Activated T-helper 1 cell treated with anti-CD3 and anti-CD28 coated beads, Interleukin-2, amount 50 U/mL, for 16 hours (primary cell): Measurements from ENCODE around the gene AQP7.
"Not testable (repeated sequence)": the region's sequence is repeated elsewhere in the genome, so short reads cannot be mapped to it uniquely, and the experiment has no call there.

Experiments used
- DNase-seq, 2 donors: peaks; one replicate each; pipeline ENCODE4 v3.0.0-alpha.2; 2020; ENCODE audit warnings: low read depth in 1 of 2, low spot score in 1 of 2

The AQP7 gene

DNA sequence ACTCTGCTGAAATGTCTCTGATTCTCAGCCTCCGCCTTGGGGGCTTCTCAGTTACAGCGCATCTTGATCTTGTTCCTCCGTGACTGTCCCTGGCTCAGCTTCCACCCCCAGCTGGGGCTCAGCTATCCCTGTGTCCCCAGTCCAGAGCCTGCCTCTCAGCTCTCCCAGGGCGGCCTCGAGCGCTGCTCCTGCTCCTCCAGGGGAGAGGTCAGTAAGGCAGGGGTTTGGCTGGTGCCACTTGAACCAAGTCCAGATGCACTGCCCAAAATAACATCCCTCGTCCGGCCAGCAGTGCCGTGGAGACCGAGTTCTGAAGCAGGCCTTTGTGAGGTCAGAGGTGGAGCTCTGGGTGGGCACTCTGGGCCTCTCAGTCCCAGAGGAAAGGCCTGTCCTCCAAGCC is at the start of gene AQP7:
Gene AQP7 (minus strand): TSS at position 198 of the 400 bp plus-strand sequence. CDS start 1,306 bp downstream, outside the sequence.
- DNase-seq = not testable (repeated sequence)

DNA sequence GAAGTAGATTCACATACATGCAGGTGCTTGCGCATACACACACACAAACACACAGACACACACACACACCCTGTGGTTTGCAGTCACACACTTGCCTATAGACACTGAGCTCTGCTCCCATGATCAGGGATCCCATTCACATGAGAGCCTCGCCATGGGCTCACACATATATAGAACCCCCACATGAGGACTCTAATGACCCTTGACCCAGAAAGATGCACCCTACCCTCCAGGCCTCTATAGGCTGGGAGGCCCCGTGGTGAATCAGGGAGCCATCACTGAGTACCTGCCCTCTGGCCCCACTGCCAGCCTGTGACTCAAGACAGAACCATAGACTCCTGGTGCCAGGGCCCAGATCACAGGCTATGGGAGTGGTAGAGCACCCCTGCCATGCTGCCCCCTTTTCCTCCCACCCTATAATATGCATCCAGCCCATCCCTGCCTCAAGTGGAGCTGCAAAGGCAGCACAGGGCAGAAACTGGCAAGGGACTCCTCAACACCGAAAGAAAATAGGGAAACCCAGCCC is 48.3 kb upstream of the AQP7 start:
- no peak for DNase-seq

DNA sequence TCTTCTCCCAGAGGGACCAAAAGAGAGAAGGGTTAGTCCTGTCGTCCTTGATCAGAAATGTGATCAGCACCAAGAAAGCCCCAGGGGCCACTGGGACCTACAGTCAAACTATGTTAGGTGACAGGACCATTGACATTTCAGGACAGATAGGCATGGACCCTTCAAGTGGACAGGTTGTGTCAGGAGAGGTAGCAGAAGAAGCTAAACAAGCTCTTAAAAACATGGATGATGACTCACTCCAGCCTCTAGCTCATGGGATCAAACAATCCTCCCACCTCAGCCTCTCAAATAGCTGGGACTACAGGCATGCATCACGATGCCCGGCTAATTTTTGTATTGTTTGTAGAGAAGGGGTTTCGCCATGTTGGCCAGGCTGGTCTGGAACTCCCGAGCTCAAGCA is 47.3 kb upstream of the AQP7 start:
- DNase-seq = no peak

DNA sequence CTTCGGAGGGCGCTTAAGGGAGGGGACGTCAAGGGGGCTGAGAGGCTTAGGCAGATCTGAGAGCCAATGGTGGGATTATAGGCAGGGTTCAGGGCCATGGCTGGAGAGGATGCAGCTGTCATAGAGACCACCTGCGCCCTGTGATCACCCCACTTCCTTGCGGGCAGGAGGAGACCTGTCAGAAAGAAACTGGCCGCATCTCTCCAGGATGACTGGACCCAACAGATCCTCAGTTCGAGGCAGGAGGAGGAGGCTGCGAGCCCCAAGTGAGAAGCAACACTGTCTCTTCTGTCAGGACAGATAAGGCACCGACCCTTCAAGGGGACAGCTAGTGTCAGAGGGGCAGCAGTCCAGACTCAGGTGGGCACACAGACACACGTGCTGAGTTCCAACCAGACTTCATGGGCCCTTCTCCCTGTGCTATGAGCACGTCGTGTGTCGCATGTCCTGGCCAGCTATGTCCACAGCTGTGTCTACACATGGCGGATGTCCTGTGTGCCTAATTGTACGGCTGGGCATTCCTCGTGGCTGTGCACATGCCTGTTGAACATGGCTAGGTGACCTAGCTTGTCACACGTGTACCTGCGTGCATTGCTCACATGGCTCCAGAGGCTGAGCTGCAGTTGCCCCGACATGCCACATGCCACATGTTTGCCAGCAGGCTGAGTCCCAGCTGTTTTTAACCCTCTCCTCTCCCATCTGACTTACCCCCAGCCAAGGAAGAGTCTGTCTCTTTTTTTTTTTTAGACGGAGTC is 45.6 kb upstream of the AQP7 start:
- no peak for DNase-seq

DNA sequence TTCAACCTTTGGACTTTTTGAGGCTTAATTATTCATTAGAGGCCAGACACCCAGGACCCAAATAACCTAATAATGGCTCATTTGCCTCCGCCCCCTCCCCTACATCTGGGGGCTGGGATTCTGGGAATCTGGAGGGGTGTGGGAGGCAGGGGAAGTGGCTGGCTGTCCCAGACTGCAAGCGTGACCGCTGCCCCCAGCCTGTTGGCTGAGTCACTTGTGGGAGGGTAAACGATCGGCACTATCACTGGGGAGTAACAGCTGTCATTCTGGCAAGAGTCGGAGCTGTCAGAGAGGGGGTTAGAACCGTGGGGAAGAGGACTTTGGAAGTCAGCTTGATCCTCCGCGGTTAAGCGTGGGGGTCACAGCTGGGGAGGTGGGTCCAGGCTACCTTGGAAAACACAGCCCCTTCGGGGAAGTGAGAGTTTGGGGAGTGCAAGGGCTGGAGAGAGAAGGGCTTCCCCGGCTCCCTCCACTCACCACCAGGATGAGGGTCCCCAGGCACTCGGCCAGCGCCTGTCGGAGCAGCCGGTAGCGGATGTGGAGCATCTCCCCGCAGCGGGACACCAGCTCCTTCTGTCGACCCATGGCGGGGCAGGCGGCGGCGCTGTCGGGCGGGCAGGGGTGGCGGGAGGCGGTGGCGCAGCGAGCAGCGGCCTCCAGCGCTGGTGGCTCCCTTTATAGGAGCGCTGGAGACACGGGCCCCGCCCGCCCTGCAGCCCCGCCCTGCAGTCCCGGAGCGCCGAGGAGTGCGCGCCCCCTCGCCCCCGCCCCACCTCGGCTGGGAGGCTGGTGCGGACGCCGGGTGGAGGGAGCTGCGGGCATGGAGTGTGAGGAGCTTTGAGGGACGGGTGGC is 44.8 kb upstream of the AQP7 start, which contains the start of gene AQP3:
Gene AQP3 (minus strand): TSS at position 648 of the 853 bp plus-strand sequence. CDS start 63 bp downstream, at position 585.
- DNase-seq = peak; percentile 52 to 59

DNA sequence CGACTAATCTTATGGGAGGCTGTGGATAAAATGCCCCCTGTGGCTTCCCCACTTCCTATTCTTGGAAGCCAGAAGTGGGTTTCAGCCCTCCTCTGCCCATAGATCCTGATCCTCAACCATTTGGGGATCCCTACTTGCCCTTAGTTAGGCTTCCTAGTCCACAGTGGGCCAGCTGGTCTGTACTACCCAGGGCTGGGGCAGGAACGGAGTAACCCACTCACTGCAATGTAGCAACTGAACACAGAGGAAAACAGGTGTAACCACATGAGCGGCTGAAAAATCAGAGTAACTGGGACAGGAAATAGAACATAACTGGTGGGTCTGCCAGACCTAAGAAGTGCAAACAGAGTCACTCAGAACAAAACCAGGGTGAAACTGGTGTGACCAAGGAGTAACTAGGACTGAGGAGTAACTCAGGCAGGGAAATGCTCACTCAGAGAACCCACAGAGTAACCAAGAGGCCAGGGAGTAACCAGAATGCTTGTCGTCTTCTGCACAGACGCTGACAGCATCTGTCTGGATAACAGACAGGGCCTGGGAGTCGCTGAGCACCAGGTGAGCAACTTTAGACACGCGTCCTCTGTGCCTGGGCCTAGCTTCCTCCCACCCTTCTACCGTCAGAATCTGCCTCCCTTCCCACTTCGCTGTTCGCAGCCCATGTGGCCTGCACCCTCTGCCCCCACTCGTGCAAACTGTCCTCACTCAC is 44.0 kb upstream of the AQP7 start:
- peak in 1 of 2 donors; percentile 24 for DNase-seq

DNA sequence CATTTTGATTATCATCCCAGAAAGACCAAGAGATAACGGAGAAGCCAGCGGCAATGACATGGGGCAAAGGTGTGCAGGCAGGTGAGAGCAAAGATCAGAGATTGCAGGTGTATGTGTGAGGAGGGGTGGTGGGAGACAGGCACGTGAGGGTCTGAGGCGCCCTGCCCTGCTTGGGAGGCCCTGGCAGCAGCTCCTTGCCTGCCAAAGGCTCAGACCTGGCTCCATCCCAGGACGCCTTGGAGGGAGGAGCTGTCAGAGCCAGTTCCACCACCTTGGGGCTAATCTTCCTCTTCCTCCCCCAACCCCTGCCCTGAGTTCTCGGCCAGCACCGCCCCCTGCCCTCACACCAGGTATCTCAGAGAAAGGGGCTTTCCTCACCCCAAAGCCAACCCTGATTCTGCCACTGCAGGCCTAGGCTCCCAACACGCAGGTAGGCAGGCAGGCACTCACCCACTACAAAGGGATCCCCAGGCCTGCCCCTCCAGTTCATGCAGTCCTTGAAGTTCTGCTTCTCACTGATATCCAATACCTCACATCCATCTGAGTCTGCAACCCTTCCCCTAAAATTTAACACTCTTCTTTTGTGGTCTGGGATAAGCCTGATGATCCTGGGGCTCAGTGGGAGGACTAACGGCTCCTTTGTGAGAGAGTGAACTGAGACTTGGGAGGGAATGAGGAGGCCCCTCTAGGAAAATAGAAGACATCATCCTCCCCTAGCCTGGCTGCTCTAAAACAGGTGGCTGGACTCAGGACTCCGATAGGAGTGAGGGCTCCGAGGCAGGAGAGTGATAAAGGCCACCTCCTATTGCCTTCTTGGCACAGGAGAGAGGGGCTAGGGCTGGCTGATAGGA is 43.2 kb upstream of the AQP7 start:
- no peak for DNase-seq

DNA sequence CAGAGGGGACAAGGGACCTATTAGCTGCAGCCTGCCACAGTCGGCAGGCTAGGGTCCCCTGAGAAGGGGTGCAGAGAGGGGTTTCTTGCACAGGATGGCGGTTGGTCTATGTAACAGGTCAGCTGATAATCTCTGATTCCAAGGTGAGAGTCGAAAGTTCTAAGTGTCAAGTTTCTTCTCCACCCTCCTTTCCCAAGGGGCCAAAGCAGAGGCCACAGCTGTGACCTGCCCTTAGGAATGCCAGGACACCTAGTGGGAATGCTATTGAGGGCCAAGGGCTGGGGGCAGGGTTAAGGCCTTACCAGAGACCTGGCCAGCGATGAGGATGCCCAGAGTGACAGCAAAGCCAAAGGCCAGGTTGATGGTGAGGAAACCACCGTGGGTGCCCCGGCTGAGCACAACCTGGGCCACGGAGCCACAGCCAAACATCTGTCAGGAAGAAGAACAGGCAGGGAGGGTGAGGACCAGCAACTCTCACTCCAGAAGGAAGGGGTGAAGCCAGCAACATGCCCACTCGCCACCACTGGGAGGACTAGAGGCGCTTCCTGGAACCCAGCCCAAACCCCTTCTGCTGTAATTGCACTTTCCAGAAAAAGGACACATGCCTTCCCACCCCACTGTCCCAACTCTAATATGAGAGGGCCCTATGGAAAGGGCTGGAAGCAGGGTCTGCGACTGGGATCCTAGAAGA is 41.2 kb upstream of the AQP7 start:
- no peak for DNase-seq

DNA sequence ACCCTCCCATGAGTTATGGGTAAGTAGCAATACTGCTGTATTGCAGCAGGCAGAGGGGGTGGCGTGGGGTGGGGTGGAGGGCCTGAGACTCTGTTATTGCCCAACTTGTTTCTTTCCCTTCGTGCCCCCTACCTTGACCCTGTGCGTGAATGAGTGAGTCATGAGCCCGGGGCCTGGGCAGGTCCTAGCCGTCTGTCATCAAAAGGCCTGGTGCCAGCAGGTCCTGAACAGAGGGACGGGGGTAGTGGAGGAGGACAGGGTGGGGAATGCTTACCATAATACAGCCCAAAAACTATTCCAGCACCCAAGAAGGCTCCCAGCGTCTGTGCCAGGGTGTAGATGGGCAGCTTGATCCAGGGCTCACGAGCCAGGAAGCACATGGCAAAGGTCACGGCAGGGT is 40.7 kb upstream of the AQP7 start:
- no peak for DNase-seq

DNA sequence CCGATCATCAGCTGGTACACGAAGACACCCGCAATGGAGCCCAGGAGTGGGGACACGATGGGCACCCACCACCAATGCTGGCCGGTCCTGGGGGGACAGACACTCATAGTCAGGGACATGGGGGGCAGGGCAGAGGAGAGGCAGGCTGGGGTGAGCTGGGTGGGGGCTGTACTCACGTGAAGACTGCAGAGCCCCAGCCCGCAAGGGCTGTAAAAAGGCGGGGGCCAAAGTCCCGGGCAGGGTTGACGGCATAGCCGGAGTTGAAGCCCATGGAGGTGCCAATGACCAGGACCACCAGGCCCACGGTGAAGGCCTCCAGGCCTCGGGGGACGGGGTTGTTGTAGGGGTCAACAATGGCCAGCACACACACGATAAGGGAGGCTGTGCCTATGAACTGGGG is 39.8 kb upstream of the AQP7 start:
- no peak for DNase-seq

DNA sequence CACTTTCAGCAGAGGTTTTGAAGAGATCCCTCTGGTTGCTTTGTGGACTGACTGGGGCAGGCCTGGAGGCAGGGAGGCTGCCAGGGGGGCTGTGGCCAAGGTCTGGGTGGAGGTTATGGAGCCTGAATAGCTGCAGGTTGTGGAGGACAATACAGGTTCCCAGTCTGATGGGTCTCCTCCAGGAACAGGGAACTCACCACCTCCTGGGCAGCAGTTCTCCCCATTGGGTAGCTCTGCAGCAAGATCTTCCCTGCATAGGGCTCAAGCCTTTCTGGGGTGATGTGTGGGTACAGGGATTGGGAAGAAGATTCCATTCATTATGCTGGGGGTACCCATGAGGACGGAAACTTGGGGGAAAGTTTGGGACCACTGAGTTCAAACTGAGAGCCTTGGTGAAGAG is 38.2 kb upstream of the AQP7 start:
- no peak for DNase-seq

DNA sequence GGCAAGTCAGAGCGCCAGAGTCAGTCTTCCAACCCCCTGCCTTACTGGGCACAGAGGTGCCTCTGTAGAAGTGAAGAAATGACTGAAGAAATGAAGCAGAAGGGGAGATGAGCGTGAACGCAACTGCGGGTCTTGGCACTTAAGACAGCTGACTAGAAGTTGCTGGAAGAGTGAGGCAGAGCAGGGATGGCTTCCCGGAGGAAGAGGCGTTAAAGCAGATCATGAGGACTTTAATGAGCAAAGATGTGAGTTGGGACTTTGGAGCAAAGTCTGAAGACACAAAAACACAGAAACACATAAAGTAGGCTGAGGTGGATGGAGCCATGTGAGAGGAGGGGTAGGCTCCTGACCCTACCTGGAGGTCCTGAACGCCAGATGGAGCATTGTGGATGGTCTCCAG is 37.8 kb upstream of the AQP7 start:
- DNase-seq = no peak

DNA sequence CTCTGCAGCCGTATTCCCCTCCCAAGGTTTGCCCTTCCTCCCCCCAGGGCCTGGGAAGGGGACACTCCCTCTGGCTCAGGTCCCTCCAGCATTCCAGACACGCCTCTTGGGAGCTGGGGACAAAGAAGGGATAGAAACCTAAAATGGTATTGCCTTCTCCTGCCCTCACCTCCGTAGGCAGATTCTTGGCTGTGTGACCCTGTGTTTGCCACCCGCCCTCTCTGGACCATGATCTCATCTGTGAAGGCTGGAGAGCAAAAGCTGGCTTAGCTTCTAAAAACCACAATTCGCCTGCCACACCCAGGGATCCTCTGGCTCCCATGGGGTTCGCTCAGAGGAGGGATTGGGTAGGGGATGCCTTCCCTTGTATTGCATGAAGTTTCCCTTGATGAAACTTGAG is 37.4 kb upstream of the AQP7 start:
- DNase-seq = no peak

DNA sequence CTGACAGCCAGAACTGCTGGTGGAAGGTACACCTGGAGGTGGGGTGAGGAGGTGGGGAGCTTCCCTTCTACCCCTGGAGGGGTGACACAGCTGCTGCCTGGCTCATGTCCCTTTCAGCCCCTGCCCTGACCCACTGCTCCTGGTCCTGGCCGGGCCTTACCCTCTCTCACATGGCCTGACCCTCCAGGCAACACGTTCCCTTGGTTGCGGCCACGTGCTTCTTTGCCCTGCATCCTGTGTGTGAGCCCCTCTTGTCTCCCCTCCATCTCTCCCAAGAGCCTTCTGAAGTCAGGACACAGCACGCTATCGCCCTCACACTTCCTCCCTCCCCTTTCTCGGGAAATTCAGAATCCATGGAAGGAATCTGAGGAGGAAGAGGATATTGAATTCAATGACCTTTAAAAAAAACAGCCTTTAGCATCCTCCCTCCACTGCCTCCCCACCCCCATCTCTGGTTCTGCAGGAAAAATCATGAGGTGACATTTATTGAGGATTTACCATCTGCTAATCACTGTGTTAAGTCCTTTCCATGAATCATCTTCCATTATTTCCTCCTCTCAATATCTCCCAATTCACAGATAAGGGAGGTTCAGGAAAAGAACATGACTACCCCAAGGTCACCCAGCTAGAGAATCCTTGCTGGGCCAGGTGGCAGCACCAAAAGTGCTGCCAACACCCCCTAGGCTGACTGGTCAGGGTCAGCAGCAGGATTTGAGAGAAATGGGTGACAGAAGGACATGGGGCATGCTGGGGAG is 36.7 kb upstream of the AQP7 start:
- no peak for DNase-seq

DNA sequence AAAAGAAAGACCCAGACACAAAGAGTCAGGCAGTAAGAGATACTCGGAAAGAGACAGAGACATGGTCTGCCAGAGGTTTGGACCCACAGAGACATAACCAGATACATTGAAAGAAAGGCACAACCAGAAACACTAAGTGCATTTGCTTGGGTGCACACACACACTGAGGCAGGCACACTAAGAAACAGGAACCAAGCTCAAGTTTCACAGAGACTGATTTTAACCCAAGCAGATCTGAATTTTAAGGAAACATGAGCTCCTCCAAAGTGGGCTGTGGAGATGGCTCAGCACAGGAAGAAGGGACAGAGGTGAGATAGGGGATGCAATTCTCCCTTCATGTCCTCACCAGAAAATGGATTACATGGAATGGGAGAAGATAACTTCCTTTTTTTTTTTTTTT is 35.5 kb upstream of the AQP7 start:
- DNase-seq = no peak

DNA sequence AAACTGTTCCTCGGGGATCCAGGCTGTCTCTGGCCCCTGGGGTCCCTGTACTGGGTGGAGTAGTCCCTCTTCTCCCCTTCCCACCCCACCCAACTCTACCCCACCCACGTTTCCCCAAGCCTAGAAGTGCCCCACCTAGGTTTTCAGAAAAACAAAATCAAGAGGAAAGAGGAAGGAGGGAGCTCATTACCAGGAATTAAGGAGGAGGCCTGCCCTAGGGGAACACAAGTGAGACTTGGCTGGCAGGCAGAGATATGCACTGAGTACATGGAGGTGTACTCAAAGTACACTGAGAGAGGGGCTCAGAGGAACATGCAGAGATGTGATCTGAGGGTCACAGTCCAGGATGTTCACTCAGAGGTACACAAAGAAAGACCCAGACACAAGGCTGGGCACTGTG is 34.8 kb upstream of the AQP7 start:
- DNase-seq = no peak

DNA sequence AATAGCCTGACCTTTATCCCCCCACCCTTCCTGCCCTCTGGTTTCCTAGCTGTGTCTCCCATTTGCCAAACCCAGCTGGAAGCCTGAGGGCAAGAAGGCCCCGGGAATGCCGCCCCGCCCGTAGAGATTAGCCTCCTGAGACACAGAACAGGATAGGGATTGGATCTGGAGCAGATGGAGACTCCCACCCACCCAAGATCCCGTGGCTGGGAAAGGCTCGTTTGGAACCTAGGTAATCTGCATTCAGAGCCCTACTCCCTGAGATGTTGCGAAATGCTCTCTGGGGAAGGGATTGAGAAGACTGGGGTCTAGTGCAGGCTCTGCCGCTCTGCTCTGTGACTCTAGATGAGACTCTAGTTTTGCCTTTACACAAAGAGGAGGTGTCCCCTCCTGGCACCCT is 34.1 kb upstream of the AQP7 start:
- DNase-seq = no peak

DNA sequence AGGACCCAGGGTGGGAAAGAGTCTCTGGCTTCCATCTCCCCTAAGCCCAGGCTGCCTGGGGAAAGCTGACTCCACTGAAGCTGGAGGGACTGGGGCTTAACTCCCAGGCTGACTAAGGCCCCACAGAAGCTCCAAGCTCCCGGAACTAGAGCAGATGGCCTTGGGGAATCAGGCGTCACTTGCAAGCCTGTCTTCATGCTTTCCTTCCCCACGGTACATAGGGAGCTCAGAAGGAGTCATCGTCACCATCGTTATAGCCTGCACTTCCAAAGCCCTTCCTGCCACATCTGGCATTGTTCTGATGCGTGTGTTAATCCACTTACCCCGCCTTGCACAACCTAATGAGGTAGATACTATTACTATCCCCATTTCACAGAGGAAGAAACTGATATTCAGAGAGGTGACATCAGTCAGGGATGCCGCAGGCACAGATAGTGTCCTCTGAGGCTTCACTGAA is 33.5 kb upstream of the AQP7 start:
- DNase-seq = no peak
